ENCODE measurements around the gene AMOTL2. TPM values are rescaled to one million over a fixed set of nuclear protein-coding genes. Genes with fewer than 3 reads are reported as not detected.

AMOTL2 gene
- total and polyA plus RNA-seq, 4 donors: 4.2 to 16.7 (median 9.4) TPM

DNA sequence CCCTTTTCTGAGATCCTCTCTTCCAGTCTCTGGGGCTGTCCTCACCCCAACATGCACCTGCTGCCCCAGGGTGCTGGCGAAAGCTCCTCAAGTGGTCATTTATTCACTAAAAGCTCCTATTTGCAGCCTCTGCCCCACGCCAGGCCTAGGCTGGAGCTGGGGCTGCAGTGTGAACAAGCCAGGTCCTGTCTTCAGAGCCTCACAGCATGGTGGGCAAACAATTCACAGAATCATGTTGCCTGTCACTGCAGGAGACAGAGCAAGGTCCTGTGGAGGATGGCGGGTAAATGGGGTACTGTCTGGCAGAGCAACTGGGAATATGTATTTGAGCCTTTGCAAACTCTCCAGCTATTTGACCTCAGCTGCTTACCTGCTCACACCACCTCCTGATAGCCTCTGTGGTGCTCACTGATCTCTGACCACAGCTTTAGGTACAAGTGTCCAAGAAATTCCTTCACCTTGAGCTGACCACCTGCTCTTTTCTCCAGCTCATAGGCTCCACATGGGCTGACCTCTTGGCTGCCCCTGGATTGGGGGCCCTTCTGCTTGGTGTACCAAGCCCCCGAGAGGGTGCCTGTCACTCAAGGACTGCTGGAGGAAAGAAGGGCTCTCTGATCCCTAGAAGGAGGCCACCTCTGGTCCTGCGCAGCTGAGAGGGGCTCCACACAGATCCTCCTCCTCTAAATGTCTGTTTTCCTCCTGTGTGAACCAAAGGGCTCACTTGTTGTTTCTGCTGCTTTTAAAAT, 35.6 kb downstream of the AMOTL2 start (continued):
- TF ChIP-seq, protein P1, sequence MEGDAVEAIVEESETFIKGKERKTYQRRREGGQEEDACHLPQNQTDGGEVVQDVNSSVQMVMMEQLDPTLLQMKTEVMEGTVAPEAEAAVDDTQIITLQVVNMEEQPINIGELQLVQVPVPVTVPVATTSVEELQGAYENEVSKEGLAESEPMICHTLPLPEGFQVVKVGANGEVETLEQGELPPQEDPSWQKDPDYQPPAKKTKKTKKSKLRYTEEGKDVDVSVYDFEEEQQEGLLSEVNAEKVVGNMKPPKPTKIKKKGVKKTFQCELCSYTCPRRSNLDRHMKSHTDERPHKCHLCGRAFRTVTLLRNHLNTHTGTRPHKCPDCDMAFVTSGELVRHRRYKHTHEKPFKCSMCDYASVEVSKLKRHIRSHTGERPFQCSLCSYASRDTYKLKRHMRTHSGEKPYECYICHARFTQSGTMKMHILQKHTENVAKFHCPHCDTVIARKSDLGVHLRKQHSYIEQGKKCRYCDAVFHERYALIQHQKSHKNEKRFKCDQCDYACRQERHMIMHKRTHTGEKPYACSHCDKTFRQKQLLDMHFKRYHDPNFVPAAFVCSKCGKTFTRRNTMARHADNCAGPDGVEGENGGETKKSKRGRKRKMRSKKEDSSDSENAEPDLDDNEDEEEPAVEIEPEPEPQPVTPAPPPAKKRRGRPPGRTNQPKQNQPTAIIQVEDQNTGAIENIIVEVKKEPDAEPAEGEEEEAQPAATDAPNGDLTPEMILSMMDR (IDR thresholded peaks at IDR 0.05; ENCODE audit: low read depth, low read length, missing input control): no peak
- TF ChIP-seq, protein P2, sequence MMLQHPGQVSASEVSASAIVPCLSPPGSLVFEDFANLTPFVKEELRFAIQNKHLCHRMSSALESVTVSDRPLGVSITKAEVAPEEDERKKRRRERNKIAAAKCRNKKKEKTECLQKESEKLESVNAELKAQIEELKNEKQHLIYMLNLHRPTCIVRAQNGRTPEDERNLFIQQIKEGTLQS (IDR thresholded peaks at IDR 0.05): no peak
- no peak for TF ChIP-seq TAF1 (conservative IDR thresholded peaks at IDR 0.05)
- no peak for TF ChIP-seq HNF4G (IDR thresholded peaks at IDR 0.05)

DNA sequence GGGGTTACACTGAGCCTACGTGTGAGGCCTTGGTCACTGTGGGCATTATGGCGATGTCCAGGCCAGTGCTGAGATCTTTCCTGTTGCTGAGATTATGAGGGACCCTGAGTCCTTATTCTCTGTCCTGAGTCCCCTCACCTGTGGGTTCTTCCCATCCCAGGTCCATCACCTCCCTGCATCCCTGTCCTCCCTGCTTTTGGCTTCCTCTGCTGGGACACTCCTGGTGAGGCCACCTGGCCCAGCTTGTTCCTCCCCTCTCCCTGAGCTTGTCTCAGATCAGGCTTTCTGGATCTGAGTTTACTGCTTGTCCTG, 36.1 kb downstream of the AMOTL2 start:
- TF ChIP-seq RAD21 (IDR thresholded peaks at IDR 0.05) (no peak), NR2F2 (IDR thresholded peaks at IDR 0.05) (no peak), SP1 (IDR thresholded peaks at IDR 0.05) (no peak), FOXA1 (IDR thresholded peaks at IDR 0.05) (no peak), JUND (IDR thresholded peaks at IDR 0.05) (no peak), RXRA (IDR thresholded peaks at IDR 0.05) (no peak), TAF1 (conservative IDR thresholded peaks at IDR 0.05) (no peak), YY1 (IDR thresholded peaks at IDR 0.05) (no peak), GABPA (IDR thresholded peaks at IDR 0.05 in 1 of 2, conservative IDR thresholded peaks at IDR 0.05 in 1 of 2) (no peak), EGR1 (IDR thresholded peaks at IDR 0.05; ENCODE audit: low read depth in 2 of 2) (no peak)
- TF ChIP-seq, protein P3, sequence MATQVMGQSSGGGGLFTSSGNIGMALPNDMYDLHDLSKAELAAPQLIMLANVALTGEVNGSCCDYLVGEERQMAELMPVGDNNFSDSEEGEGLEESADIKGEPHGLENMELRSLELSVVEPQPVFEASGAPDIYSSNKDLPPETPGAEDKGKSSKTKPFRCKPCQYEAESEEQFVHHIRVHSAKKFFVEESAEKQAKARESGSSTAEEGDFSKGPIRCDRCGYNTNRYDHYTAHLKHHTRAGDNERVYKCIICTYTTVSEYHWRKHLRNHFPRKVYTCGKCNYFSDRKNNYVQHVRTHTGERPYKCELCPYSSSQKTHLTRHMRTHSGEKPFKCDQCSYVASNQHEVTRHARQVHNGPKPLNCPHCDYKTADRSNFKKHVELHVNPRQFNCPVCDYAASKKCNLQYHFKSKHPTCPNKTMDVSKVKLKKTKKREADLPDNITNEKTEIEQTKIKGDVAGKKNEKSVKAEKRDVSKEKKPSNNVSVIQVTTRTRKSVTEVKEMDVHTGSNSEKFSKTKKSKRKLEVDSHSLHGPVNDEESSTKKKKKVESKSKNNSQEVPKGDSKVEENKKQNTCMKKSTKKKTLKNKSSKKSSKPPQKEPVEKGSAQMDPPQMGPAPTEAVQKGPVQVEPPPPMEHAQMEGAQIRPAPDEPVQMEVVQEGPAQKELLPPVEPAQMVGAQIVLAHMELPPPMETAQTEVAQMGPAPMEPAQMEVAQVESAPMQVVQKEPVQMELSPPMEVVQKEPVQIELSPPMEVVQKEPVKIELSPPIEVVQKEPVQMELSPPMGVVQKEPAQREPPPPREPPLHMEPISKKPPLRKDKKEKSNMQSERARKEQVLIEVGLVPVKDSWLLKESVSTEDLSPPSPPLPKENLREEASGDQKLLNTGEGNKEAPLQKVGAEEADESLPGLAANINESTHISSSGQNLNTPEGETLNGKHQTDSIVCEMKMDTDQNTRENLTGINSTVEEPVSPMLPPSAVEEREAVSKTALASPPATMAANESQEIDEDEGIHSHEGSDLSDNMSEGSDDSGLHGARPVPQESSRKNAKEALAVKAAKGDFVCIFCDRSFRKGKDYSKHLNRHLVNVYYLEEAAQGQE (IDR thresholded peaks at IDR 0.05): no peak
- TF ChIP-seq, protein P4, sequence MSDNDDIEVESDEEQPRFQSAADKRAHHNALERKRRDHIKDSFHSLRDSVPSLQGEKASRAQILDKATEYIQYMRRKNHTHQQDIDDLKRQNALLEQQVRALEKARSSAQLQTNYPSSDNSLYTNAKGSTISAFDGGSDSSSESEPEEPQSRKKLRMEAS (IDR thresholded peaks at IDR 0.05): no peak
- TF ChIP-seq, protein P2 (IDR thresholded peaks at IDR 0.05): no peak
- TF ChIP-seq, protein P5, sequence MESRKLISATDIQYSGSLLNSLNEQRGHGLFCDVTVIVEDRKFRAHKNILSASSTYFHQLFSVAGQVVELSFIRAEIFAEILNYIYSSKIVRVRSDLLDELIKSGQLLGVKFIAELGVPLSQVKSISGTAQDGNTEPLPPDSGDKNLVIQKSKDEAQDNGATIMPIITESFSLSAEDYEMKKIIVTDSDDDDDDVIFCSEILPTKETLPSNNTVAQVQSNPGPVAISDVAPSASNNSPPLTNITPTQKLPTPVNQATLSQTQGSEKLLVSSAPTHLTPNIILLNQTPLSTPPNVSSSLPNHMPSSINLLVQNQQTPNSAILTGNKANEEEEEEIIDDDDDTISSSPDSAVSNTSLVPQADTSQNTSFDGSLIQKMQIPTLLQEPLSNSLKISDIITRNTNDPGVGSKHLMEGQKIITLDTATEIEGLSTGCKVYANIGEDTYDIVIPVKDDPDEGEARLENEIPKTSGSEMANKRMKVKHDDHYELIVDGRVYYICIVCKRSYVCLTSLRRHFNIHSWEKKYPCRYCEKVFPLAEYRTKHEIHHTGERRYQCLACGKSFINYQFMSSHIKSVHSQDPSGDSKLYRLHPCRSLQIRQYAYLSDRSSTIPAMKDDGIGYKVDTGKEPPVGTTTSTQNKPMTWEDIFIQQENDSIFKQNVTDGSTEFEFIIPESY (IDR thresholded peaks at IDR 0.05): no peak
- 99% methylated on average over 2 of the region's 2 CpGs for WGBS
- Histone ChIP-seq H3K4me3 (ENCODE audit: low read depth in 1 of 3, low read length in 3 of 3) (no peak overlapping the region), H3K36me3 (ENCODE audit: control insufficient read depth in 4 of 4, insufficient read depth in 3 of 4, low read depth in 1 of 4, low read length in 3 of 4) (peaks cover 0 to 7% (median 0%) of the 10 kb centered on the region in 4 donors), H3K9ac (ENCODE audit: low read depth in 1 of 2, low read length in 2 of 2) (no peak overlapping the region), H3K4me1 (ENCODE audit: control insufficient read depth in 4 of 4, insufficient read depth in 4 of 4, low read length in 3 of 4) (no peaks in the 10 kb centered on the region), H3K27me3 (ENCODE audit: control insufficient read depth in 4 of 4, insufficient read depth in 4 of 4, low read length in 3 of 4) (no peaks in the 10 kb centered on the region), H3K27ac (ENCODE audit: low read depth in 1 of 2, low read length in 2 of 2) (no peak overlapping the region), H3K9me3 (ENCODE audit: control insufficient read depth in 4 of 4, low read length in 3 of 4) (no peaks in the 10 kb centered on the region)
- no peak for DNase-seq (ENCODE audit: low spot score)
